SU-DHL-6 (cell line): Measurements from ENCODE around the gene SMIM1.

ENCODE experiments used
- CTCF ChIP-seq: fragments of 200-600 bp; sonication (generic); IDR thresholded peaks from one replicate; pipeline ENCODE4 v1.5.1; 2017; ENCODE audit warnings: antibody characterized with exemption, mild to moderate bottlenecking, low read length, moderate library complexity; ENCODE audit not compliant: insufficient read depth, poor library complexity, severe bottlenecking
- EZH2phosphoT487 ChIP-seq: fragments of 200-600 bp; sonication (generic), shearing (Covaris generic); conservative IDR thresholded peaks from 2 replicates; pipeline ENCODE4 v1.6.1; 2018; ENCODE audit warnings: mild to moderate bottlenecking, antibody characterized with exemption, low read length, moderate library complexity, mixed read lengths

- TF ChIP-seq CTCF (no peak), EZH2phosphoT487 (no peak)
Observed at GRCh38 chr1:3733094-3733882, 39.3 kb upstream of the SMIM1 start.
